GM21528 (cell line): ENCODE measurements around the gene WDR48.

Experiments used
- ATAC-seq: cut with Tn5 transposase; IDR thresholded peaks from one replicate; pipeline ENCODE4 v1.9.1; 2021; ENCODE audit warnings: mild to moderate bottlenecking, moderate library complexity; ENCODE audit not compliant: unreplicated experiment, low FRiP score

Gene WDR48

DNA sequence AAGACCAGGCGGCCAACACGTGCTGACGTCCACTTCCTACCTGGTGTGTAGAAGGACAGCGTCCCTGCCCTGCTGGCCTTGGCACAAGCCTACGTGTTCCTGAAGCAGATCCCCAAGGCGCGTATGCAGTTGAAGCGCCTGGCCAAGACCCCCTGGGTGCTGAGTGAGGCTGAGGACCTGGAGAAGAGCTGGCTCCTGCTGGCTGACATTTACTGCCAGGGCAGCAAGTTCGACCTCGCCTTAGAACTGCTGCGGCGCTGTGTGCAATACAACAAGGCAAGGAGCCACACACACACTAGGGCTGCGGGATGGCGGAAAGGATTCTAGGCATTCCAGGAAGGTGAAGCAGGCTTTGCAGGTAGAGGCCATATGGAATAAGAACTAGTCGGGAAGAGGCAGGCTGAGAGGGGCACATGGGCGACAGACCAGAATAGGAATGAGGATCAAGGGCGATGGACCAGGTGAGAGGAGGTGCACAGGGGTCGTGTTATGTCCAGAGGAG, 85.7 kb downstream of the WDR48 start:
- no peak for ATAC-seq

DNA sequence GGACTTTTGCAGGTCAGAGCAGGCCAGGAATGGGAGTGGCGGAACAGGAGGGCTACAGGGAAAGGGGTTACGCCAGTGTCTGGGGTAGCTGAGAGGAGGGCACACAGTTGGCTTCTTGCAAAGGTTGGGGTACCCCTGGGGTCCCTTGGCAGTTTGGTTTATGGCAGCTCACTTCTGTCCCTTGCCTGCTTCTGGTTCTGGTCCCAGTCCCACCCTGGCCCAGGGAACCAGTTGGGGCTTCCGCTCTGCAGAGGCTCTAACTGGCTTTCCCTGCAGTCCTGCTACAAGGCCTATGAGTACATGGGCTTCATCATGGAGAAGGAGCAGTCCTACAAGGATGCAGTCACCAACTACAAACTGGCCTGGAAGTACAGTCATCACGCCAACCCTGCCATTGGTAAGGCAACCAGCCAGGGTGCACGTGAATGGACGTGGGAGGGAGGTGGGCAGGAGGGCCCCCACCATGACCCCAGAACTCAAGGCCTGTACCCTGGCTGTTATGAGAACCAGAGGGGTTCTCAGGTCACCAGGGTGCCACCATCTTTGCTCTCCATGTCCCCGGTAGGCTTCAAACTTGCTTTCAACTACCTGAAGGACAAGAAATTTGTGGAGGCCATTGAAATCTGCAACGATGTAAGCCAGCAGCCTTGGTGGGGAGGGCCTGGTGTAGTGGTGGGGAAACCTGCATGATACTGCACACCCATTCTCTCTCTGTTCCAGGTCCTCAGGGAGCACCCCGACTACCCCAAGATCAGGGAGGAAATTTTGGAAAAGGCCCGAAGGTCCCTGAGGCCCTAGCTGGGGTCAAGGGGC, 86.4 kb downstream of the WDR48 start:
- ATAC-seq: no peak

DNA sequence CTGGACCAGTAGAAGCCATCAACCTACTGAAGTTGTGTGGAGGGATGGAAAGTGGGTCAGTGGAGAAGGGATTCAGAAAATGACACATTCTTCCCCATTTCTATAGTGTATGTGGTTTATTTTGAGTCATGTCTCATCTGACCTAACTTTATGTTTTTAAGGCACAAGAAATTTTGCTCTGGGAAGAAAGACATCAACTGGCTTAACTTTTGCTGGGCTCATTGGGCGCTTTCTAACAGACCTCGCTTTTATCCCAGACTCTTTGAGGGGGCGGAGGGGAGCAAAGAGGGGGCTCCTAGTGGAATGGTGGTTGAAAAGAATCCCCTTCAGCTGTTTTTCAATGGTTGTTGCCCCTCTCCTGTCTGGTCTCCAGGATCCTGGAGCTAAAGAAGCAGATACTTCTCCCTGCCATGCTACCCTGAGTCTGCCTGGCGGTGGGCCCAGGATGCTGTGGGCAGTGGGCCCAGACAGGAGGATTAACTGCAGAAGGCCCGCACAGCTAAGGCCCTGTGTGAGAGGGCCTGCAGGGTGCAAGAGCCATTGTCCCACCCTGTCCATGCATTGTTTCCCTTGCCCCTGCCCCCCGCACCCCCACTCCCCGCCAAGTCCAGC, 87.1 kb downstream of the WDR48 start:
- ATAC-seq: no peak

DNA sequence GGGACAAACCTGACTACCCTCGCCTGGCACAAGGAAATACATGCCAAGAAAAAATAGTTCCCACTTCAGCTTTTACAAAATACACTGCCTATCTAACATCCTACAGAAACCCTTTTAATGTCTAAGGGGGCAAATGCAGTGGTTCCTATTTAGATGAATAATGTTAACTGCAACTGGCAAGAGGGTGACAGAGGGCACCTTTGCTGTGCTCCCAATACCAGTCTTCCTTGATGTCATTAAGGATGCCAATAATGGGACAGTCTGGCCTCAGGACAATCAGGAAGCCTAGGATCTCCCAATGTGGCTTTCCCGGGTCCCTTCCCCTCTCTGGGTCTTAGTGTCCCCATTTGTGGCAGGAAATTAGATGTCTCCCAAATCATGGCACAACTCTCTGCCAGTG, 87.6 kb downstream of the WDR48 start:
- no peak for ATAC-seq

DNA sequence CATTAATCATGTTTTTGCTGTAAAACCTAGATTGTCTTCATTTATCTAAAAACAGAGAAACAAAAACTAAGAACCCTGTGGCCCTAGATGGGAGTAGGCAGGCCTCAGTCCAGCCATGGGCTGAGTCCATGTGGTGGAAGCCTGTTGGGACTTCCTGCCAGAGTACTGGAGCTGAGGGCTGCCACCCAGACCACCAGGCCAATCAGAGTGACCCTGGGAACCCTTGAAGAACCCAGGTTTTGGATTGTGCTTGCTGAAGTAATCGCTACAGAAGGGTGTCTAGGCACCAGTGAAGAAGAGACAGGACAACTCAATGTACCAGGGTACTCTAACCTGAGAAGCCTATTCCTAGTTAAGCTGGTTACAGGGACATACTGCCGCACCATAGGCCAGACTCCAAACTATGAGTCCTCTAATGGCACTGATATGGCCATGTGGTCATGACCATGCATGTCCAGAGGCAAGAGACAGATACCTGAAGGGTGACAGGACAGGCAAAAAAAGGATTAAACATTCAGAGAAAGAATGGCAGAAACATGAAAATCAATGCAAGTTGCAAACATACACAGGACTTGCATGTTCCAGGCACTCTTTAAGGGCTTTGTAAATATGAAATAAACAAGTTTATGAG, 88.6 kb downstream of the WDR48 start:
- ATAC-seq: no peak

DNA sequence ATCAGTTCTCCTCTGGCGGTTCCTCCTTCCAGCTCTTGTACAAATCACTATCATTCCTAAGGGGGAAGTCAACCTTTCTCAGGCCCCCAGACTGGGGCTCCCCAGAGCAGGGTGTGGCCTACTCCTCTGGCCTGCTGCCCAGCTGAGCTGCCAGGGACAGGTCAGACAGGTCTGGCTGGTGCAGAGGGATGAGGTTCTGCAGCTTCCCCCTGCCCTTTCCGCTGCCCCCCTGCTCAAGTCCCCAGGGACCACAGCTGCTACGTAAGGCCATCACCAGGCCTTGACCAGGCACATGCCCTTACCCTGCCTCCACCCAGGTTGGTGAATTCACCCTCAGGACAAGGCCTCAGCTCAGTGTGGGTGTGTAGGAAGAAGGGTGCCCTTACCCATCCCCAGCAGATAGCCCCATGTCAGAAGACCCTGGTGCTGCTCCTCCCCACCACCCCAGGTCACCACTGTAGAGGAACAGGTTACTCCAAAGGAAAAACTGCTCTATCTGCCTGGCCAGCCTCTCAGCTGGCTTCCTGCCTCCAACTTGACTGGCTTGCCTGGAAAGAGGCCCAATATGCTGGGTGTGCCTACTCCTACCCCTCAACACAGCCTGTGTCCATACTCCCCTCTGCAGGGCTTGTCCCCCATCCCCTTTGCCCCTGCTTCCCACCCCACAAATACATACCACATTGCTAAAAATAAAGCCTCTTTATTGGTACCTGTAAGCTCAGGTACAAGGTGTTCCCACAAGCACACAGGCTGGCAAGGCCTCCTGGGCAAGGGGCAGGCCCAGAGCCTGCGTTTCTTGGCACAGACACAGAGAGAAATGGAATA, 89.6 kb downstream of the WDR48 start:
- ATAC-seq: no peak

DNA sequence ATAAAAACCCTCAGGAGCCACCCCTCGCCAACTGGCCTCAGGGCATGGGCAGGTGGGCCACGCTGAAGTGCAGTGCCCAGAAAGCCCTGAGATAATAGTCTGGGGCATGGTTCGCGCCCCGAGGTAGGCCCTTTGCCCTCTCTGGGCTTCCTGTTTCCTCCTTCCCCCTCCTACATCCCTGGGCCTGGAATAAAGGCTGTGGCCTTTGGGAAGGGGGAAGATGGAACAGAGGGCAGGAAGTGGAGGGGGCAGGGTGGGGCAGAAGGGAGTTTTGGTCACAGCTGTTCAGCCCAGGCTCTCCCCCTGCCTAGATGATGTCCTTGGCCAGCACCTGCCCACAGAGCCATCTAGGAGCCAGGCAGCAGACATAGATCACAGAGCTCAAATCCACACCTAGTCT, 90.3 kb downstream of the WDR48 start:
- ATAC-seq: no peak

DNA sequence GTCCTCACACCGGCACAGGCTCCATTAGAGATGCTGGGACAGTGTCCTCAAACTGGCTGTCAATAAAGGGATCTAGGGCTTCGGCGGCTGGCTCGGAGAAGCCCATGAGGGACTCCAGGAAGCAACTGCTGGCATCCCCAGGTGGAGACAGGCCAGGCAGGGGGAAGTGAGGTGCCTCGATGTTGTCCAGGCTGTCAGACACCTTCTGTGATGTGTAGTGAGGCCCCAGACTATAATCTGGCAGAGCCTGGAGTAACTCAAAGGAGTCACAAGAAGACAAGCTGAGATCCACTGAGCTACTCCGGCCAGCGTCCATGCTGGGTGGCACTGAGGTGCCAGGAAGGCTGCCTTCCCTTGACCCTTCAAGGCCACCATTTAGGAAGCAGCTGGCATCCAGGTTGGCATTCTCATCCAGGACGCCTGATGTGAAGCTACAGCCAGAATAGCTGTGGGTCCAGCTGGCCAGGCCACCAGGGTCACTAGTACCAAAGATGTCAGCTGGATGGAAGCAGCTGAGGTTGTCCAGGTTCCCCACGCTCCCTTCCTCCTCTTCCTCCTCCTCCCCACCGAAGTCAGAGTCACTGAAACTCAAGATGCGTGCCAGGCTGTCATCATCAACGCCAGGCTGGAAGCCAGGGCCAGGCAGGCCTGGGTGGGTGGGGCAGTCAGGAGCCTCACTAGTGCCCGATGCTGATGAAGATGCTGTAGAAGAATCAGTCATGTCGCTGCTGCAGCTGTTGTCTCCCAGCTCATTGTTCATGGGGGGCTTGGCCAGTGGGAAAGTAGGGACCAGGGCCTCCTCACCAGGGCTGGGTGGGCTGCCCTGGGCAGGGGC, 91.5 kb downstream of the WDR48 start:
- no peak for ATAC-seq

DNA sequence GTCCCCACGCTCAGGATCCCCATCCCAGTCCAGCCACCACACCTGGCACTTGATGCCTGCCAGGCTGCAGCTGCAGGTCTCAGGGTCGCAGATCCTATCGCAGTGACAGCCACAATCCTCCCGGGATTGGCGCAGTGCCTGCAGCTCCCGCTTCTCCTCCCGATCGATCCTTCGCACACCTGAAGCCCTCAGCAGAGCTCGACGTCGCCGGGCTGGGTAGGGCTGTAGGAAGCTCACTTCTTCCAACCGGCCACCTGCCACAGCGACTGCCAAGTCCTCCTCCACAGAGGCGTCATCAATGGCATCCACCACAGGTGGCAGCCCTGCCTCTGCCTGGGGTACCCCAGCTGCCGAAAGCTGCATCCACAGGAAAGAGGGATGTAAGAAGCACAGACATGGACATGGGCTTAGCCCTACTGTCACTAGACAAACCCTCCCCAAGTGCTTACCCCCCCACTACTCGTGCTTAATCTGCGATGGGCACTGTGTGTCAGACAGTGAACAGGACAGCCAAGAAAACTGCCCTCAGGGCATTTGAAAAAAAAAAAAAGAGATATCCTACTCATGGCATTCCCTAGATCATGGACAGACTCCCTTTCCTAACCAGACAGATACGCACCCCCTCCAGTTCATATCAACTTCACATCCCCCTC, 92.4 kb downstream of the WDR48 start:
- no peak for ATAC-seq

DNA sequence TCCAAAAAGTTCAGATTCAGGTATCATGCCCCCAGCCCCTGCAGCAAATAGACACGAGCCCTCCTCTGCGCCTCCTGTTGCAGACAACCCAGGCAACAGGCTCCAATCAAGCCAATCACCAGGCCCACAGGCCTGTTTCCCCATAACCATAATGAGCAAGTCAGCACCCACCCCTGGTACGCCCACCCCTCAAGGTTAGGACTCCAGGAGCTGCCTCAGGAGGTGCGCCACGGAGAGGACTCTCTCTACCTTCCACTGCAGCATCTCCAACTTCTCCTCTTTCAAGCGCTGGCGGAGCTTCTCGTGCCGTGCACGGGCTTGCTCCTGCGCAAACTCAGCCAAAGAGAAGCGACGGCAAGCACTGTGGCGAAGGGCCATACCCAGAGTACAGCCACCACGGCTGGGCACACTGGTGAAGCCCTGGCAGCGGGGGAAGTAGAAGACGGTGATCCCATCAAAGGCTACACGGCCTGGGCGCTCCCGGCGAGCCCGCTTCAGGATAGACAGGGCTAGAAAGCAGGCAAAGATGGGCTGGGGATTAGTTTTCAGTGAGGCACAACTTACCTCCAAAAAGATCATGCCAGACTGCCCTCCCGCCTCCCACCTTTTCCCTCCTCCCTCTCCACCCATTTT, 93.0 kb downstream of the WDR48 start:
- ATAC-seq: no peak

DNA sequence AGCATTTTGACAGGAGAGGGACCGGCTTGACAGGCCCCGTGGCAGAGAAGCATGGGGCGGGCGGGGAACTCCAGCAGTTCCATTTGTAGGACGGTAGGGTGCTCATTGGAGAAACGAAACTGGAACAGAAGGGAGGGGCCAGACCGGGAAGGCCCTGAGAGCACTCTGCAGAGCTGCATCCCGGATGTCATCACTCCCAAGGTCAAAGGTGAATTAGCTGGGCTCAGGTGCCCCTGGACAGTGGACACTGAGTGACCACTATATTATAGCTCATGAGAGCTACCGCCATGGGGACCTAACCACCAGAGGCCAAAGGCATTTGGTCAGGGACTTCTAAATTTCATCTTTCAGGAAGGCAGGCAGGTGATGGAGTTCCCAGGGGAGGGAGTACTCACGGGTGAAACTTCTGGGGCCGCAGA, 94.3 kb downstream of the WDR48 start:
- ATAC-seq: no peak
